ENCODE data around the gene LSM4.

GRCh38 chr19:18312092-18312534 lies 10.8 kb downstream of the LSM4 start:
- no peak for TF ChIP-seq NANOG (IDR thresholded peaks at IDR 0.05; ENCODE audit: borderline replicate concordance)
- TF ChIP-seq ZNF114 (CRISPR knock-in tag; IDR thresholded peaks at IDR 0.05), result no peak
- TF ChIP-seq CTCF (conservative IDR thresholded peaks at IDR 0.05; ENCODE audit: low read depth in 2 of 2), result no peak
- no peak for TF ChIP-seq POLR2AphosphoS5 (IDR thresholded peaks at IDR 0.05; ENCODE audit: low read depth)
- TF ChIP-seq EZH2phosphoT487 (IDR thresholded peaks at IDR 0.05; ENCODE audit: unreplicated experiment), result no peak
- TF ChIP-seq REST (IDR thresholded peaks at IDR 0.05; ENCODE audit: unreplicated experiment), result no peak
- TF ChIP-seq STAT1 (IDR thresholded peaks at IDR 0.05; ENCODE audit: unreplicated experiment), result no peak
- TF ChIP-seq EZH2 (IDR thresholded peaks at IDR 0.05; ENCODE audit: low read depth, unreplicated experiment), result no peak
- TF ChIP-seq CREB1 (CRISPR knock-in tag; IDR thresholded peaks at IDR 0.05; ENCODE audit: low read depth), result no peak
- TF ChIP-seq ZNF331 (CRISPR knock-in tag; IDR thresholded peaks at IDR 0.05; ENCODE audit: low read depth), result no peak
- no peak for TF ChIP-seq JUNB (IDR thresholded peaks at IDR 0.05; ENCODE audit: unreplicated experiment)
- TF ChIP-seq, protein P1, sequence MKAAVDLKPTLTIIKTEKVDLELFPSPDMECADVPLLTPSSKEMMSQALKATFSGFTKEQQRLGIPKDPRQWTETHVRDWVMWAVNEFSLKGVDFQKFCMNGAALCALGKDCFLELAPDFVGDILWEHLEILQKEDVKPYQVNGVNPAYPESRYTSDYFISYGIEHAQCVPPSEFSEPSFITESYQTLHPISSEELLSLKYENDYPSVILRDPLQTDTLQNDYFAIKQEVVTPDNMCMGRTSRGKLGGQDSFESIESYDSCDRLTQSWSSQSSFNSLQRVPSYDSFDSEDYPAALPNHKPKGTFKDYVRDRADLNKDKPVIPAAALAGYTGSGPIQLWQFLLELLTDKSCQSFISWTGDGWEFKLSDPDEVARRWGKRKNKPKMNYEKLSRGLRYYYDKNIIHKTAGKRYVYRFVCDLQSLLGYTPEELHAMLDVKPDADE (IDR thresholded peaks at IDR 0.05), result no peak
- TF ChIP-seq, protein P2, sequence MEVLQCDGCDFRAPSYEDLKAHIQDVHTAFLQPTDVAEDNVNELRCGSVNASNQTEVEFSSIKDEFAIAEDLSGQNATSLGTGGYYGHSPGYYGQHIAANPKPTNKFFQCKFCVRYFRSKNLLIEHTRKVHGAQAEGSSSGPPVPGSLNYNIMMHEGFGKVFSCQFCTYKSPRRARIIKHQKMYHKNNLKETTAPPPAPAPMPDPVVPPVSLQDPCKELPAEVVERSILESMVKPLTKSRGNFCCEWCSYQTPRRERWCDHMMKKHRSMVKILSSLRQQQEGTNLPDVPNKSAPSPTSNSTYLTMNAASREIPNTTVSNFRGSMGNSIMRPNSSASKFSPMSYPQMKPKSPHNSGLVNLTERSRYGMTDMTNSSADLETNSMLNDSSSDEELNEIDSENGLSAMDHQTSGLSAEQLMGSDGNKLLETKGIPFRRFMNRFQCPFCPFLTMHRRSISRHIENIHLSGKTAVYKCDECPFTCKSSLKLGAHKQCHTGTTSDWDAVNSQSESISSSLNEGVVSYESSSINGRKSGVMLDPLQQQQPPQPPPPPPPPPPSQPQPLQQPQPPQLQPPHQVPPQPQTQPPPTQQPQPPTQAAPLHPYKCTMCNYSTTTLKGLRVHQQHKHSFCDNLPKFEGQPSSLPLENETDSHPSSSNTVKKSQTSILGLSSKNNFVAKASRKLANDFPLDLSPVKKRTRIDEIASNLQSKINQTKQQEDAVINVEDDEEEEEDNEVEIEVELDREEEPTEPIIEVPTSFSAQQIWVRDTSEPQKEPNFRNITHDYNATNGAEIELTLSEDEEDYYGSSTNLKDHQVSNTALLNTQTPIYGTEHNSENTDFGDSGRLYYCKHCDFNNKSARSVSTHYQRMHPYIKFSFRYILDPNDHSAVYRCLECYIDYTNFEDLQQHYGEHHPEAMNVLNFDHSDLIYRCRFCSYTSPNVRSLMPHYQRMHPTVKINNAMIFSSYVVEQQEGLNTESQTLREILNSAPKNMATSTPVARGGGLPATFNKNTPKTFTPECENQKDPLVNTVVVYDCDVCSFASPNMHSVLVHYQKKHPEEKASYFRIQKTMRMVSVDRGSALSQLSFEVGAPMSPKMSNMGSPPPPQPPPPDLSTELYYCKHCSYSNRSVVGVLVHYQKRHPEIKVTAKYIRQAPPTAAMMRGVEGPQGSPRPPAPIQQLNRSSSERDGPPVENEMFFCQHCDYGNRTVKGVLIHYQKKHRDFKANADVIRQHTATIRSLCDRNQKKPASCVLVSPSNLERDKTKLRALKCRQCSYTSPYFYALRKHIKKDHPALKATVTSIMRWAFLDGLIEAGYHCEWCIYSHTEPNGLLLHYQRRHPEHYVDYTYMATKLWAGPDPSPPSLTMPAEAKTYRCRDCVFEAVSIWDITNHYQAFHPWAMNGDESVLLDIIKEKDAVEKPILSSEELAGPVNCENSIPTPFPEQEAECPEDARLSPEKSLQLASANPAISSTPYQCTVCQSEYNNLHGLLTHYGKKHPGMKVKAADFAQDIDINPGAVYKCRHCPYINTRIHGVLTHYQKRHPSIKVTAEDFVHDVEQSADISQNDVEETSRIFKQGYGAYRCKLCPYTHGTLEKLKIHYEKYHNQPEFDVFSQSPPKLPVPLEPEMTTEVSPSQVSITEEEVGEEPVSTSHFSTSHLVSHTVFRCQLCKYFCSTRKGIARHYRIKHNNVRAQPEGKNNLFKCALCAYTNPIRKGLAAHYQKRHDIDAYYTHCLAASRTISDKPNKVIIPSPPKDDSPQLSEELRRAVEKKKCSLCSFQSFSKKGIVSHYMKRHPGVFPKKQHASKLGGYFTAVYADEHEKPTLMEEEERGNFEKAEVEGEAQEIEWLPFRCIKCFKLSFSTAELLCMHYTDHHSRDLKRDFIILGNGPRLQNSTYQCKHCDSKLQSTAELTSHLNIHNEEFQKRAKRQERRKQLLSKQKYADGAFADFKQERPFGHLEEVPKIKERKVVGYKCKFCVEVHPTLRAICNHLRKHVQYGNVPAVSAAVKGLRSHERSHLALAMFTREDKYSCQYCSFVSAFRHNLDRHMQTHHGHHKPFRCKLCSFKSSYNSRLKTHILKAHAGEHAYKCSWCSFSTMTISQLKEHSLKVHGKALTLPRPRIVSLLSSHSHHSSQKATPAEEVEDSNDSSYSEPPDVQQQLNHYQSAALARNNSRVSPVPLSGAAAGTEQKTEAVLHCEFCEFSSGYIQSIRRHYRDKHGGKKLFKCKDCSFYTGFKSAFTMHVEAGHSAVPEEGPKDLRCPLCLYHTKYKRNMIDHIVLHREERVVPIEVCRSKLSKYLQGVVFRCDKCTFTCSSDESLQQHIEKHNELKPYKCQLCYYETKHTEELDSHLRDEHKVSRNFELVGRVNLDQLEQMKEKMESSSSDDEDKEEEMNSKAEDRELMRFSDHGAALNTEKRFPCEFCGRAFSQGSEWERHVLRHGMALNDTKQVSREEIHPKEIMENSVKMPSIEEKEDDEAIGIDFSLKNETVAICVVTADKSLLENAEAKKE (CRISPR knock-in tag; IDR thresholded peaks at IDR 0.05), result no peak

All from GM23338 (cell line).